WI38 (cell line): ENCODE data around the gene ABHD14A.
A peak's percentile ranks its signal among the peaks of the same experiment; 100 is the strongest.

Experiments used
- H3K4me3 ChIP-seq: 2 replicates; pipeline ENCODE4 v1.5.1; 2011; ENCODE audit warnings: low read depth, mild to moderate bottlenecking, control low read depth, low read length
- CTCF ChIP-seq: IDR thresholded peaks from 2 replicates; pipeline ENCODE4 v1.5.1; 2012; ENCODE audit warnings: low read depth, mild to moderate bottlenecking, control low read depth, low read length

The ABHD14A gene

GRCh38 chr3:51971350-51971749 lies 3.5 kb upstream of the ABHD14A start:
- H3K4me3 ChIP-seq = no peak overlapping the region
- no peak for TF ChIP-seq CTCF

- peak overlapping the region; percentile 77 for H3K4me3 ChIP-seq
- TF ChIP-seq CTCF = no peak; the same call in 1 of the 2 replicates
These were observed 444 bp upstream of the ABHD14A start for GRCh38 chr3:51974277-51974962.

- H3K4me3 ChIP-seq = no peak overlapping the region; the same call in 1 of the 2 replicates
- TF ChIP-seq CTCF = no peak
These were observed 1.1 kb downstream of the ABHD14A start for GRCh38 chr3:51975852-51976549.

- H3K4me3 ChIP-seq = no peak overlapping the region
- no peak for TF ChIP-seq CTCF
These were observed 2.7 kb downstream of the ABHD14A start for GRCh38 chr3:51977446-51978142.

- TF ChIP-seq CTCF = no peak
- H3K4me3 ChIP-seq = no peak overlapping the region
These were observed 3.3 kb downstream of the ABHD14A start for GRCh38 chr3:51978143-51978502.

GRCh38 chr3:51980253-51980652 lies 5.4 kb downstream of the ABHD14A start:
- no peak overlapping the region for H3K4me3 ChIP-seq
- TF ChIP-seq CTCF = no peak

GRCh38 chr3:51982352-51982837 lies 7.5 kb downstream of the ABHD14A start:
- TF ChIP-seq CTCF = peak; percentile 41; the same call in 1 of the 2 replicates
- peak overlapping the region; percentile 64 for H3K4me3 ChIP-seq
